Measurements from ENCODE around the gene SETD7.

DNA sequence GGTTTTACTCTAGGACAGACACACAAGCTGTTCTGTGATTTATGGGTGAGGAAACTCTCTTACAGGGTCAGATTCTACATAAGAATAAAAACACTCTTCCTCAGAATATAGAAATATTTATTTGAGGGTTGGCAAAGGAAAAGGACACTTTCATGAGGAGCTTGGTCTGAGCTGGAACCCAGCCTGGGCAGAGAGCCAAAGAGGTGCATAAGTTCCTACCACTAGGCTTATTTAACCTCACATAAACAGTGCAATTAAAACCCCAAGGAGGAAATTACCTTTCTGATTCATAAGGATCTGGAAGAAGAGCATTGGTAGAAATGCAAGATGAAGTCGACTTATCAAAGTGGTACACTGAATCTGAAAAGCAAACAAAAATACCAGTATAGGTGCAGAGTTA, 32.9 kb downstream of the SETD7 start:
- TF ChIP-seq GATA3 (IDR thresholded peaks at IDR 0.05; ENCODE audit: low read depth, low read length) (no peak), GATA2 (IDR thresholded peaks at IDR 0.05; ENCODE audit: low read depth, low read length) (no peak)
